Panc1 (cell line): ENCODE data around the gene MYH11. TPM values are rescaled to one million over a fixed set of nuclear protein-coding genes. Genes with fewer than 3 reads are reported as not detected.

Experiments
- ATAC-seq: fragments of 200-7000 bp; cut with Tn5 transposase; 2 replicates; pipeline ENCODE4 v1.9.1; 2020; ENCODE audit warnings: mild to moderate bottlenecking, moderate library complexity
- BruUV-seq: library from RNA; stranded (reverse); fragments of 400-500 nt; replicated peaks from 2 replicates; lab custom pipeline; 2021; lab: Mats Ljungman, UMichigan
- CTCF ChIA-PET: fragments of 300-600 bp; sonication (Branson Sonifier 250); formaldehyde crosslinking; loops from one replicate; lab custom pipeline; 2022; ENCODE audit warnings: antibody characterized with exemption; lab: Charles Lee
- POLR2A ChIA-PET: fragments of 300-600 bp; sonication (Branson Sonifier 250); formaldehyde crosslinking; loops from one replicate; lab custom pipeline; 2022; ENCODE audit warnings: antibody characterized with exemption; lab: Charles Lee
- DNase-seq: peaks from one replicate; pipeline ENCODE4 v3.0.0-alpha.2; 2010; ENCODE audit warnings: low read depth, low spot score
- H3K27ac ChIP-seq: 2 replicates; pipeline ENCODE4 v1.5.1; 2011; ENCODE audit warnings: mild to moderate bottlenecking, low read length, inconsistent platforms
- H3K27me3 ChIP-seq: fragments of 200-500 bp; sonication (Bioruptor generic); 2 replicates; pipeline ENCODE4 v1.6.0; 2014; ENCODE audit warnings: low read length, inconsistent platforms; ENCODE audit not compliant: control insufficient read depth, insufficient read depth
- H3K36me3 ChIP-seq: fragments of 200-500 bp; sonication (Bioruptor generic); 2 replicates; pipeline ENCODE4 v1.5.1; 2014; ENCODE audit warnings: inconsistent platforms, mild to moderate bottlenecking, low read length, moderate library complexity; ENCODE audit not compliant: control insufficient read depth, insufficient read depth
- H3K4me1 ChIP-seq: 2 replicates; pipeline ENCODE4 v1.5.1; 2011; ENCODE audit warnings: inconsistent platforms, mild to moderate bottlenecking, low read length, moderate library complexity; ENCODE audit not compliant: control insufficient read depth, insufficient read depth
- H3K4me3 ChIP-seq, 2 experiments: 2 replicates each; pipeline ENCODE4 v1.5.1; 2011 to 2012; ENCODE audit warnings: low read depth in 2 of 2, low read length in 2 of 2, mild to moderate bottlenecking in 2 of 2, inconsistent platforms in 1 of 2, moderate library complexity in 1 of 2
- H3K9me3 ChIP-seq: fragments of 200-500 bp; sonication (Bioruptor generic); 2 replicates; pipeline ENCODE4 v1.5.1; 2014; ENCODE audit warnings: low read depth, mild to moderate bottlenecking, inconsistent platforms, low read length, moderate library complexity; ENCODE audit not compliant: control insufficient read depth, insufficient read depth
- CTCF ChIP-seq: fragments of 450-650 bp; IDR thresholded peaks from 2 replicates; pipeline ENCODE4 v1.5.1; 2017; ENCODE audit warnings: mild to moderate bottlenecking
- POLR2AphosphoS5 ChIP-seq: IDR thresholded peaks from 2 replicates; pipeline ENCODE4 v1.6.1; 2012; ENCODE audit warnings: mild to moderate bottlenecking, low read depth, low read length, moderate library complexity
- REST ChIP-seq, 2 experiments: IDR thresholded peaks; 2 replicates each; pipeline ENCODE4 v1.6.1; 2011 to 2012; ENCODE audit warnings: low read depth in 2 of 2, control low read depth in 1 of 2, low read length in 1 of 2, mild to moderate bottlenecking in 1 of 2, moderate library complexity in 1 of 2; ENCODE audit not compliant: insufficient read depth in 1 of 2
- SIN3A ChIP-seq: IDR thresholded peaks from 2 replicates; pipeline ENCODE4 v1.6.1; 2012; ENCODE audit warnings: low read depth, mild to moderate bottlenecking, low read length, moderate library complexity, borderline replicate concordance; ENCODE audit not compliant: insufficient read depth
- TCF7L2 ChIP-seq: IDR thresholded peaks from 2 replicates; pipeline ENCODE4 v1.6.1; 2011; ENCODE audit warnings: mild to moderate bottlenecking, low read depth, low read length, inconsistent platforms
- in situ Hi-C: cut with HindIII; loops from 2 replicates; pipeline ENCODE4 v1.10.0; 2016; ENCODE audit warnings: low sequenced_read_pairs, low pct_unique_long_range_greater_than_20kb
- intact Hi-C: fragments of 100-400 bp; cut with micrococcal nuclease; formaldehyde crosslinking; loops from one replicate; pipeline ENCODE4 v1.10.0; 2022; ENCODE audit not compliant: unreplicated experiment
- total RNA-seq: library from RNA; stranded (reverse); gene quantifications from one replicate; pipeline ENCODE4 v1.2.1, GENCODE V29; 2021; ENCODE audit not compliant: unreplicated experiment

Gene MYH11
- total RNA-seq, 1 experiment from 2014 or later, result 0.51 TPM

DNA sequence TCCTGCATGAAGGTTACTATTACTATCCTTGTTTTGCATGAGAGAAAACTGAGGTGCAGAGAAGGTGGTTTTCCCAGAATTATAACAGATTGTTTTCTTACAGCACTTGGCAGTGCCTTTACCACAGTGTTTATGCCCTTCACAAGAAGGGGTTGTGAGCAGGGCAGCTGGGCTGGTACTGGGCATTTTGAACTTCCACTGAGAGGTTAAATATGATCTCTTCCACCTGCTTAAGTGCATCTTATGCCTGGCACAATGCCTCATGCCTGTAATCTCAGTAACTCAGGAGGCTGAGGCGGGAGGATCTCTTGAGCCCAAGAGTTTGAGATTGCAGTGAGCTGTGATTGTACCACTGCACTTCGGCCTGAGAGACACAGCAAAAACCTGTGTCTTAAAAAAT, 170.5 kb downstream of the MYH11 start:
- POLR2A ChIA-PET, result no interaction called here
- no peak for ATAC-seq
- intact Hi-C loops, result no loop called here
- Histone ChIP-seq H3K36me3 (no peaks in the 10 kb centered on the region), H3K9me3 (no peaks in the 10 kb centered on the region), H3K4me1 (no peaks in the 10 kb centered on the region), H3K27me3 (no peaks in the 10 kb centered on the region), H3K27ac (no peak overlapping the region), H3K4me3 (no peak overlapping the region)
- TF ChIP-seq TCF7L2 (no peak), SIN3A (no peak), POLR2AphosphoS5 (no peak), CTCF (no peak), REST (IDR thresholded peaks at IDR 0.05; ENCODE audit: insufficient read depth in 1 of 2, low read depth in 2 of 2, low read length in 1 of 2) (no peak)
- CTCF ChIA-PET, result no interaction called here
- BruUV-seq, result no TSS peak
- in situ Hi-C loops, result no loop called here
- DNase-seq, result no peak

GRCh38 chr16:15682105-15682570, 174.7 kb downstream of the MYH11 start:
- in situ Hi-C loops, result no loop called here
- Histone ChIP-seq H3K36me3 (no peaks in the 10 kb centered on the region; the same call in 1 of the 2 replicates), H3K27me3 (no peaks in the 10 kb centered on the region), H3K9me3 (no peaks in the 10 kb centered on the region), H3K4me3 (no peak overlapping the region), H3K4me1 (no peaks in the 10 kb centered on the region), H3K27ac (no peak overlapping the region)
- ChIA-PET CTCF (interaction anchor here (0.5 to 0.7 kb wide), 3 partner anchors 11 to 39 kb away, joined by 3 to 5 read pairs (median 5); no protein-coding TSS in a partner anchor), POLR2A (interaction anchor here (0.9 kb wide), 1 partner anchor 21 kb away, joined by 3 read pairs; no protein-coding TSS in a partner anchor)
- peak; percentile 83 for ATAC-seq
- TF ChIP-seq TCF7L2 (no peak), CTCF (no peak), SIN3A (no peak), POLR2AphosphoS5 (no peak), REST (IDR thresholded peaks at IDR 0.05; ENCODE audit: insufficient read depth in 1 of 2, low read depth in 2 of 2, low read length in 1 of 2) (no peak)
- DNase-seq, result peak; percentile 86
- intact Hi-C loops, result no loop called here
- BruUV-seq, result no TSS peak
